ENCODE data around the gene USP34.

Gene USP34

DNA sequence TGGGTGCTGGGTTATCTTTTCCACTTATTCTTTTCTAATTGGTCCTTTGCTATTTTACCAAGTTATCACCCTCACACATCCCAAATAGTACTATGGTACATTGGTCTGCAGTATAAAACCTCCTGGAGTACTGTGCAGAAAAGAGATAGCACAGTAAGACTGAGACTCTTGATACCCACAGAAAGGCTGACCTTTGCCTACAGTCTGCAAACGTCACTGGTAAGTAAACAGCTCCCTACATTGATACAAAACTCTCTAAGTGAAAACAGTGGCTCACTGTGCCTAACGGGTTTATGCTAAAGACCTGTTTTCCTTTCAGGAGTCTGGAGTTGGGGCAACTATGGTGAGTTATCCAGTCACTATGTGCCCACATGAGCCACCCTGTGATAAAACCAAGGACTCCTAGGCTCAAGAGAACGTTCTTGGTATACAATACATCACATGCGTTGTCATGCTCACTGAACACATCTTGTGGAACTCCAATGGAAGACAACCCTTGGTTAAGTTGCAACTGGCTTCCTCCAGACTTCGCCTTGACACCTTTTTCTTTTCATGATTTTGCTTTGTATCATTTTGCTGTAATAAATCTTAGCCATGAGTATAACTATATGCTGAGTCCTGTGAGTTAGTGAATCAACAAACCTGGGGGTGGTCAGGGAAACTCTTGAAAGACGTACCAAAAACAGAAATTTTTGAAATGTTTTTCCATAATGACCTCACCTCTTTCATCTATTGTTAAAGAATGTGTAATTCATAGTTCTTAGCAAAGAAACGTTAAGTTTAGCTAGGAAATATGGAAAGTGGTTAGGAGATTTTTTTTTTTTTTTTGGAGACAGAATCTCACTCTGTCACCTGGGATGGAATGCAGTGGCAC lies 204.0 kb downstream of the USP34 start:
- Histone ChIP-seq H3K27me3 (replicated peaks; ENCODE audit: insufficient read depth, low read length) (no peaks in the 10 kb centered on the region), H3K9ac (ENCODE audit: low read length) (no peak overlapping the region), H4K20me1 (ENCODE audit: insufficient read depth, low read length) (no peaks in the 10 kb centered on the region), H2AFZ (ENCODE audit: low read length) (no peak overlapping the region), H3K4me1 (ENCODE audit: low read length) (no peaks in the 10 kb centered on the region), H3K27ac (ENCODE audit: low read length) (no peak overlapping the region), H3K9me2 (replicated peaks; ENCODE audit: insufficient read depth, low read length) (no peaks in the 10 kb centered on the region), H3F3A (ENCODE audit: insufficient read depth, low read length) (no peaks in the 10 kb centered on the region), H3K36me3 (replicated peaks; ENCODE audit: insufficient read depth, low read length) (no peaks in the 10 kb centered on the region; the same call in 1 of the 2 replicates), H3K9me3 (replicated peaks; ENCODE audit: insufficient read depth, low read length) (no peaks in the 10 kb centered on the region; the same call in 1 of the 2 replicates), H3K4me2 (ENCODE audit: low read depth, low read length) (no peak overlapping the region), H3K79me2 (ENCODE audit: low read length) (no peaks in the 10 kb centered on the region), H3K4me3 (ENCODE audit: low read length) (no peak overlapping the region)
- DNase-seq, result no peak
- TF ChIP-seq, protein P1, sequence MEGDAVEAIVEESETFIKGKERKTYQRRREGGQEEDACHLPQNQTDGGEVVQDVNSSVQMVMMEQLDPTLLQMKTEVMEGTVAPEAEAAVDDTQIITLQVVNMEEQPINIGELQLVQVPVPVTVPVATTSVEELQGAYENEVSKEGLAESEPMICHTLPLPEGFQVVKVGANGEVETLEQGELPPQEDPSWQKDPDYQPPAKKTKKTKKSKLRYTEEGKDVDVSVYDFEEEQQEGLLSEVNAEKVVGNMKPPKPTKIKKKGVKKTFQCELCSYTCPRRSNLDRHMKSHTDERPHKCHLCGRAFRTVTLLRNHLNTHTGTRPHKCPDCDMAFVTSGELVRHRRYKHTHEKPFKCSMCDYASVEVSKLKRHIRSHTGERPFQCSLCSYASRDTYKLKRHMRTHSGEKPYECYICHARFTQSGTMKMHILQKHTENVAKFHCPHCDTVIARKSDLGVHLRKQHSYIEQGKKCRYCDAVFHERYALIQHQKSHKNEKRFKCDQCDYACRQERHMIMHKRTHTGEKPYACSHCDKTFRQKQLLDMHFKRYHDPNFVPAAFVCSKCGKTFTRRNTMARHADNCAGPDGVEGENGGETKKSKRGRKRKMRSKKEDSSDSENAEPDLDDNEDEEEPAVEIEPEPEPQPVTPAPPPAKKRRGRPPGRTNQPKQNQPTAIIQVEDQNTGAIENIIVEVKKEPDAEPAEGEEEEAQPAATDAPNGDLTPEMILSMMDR (IDR thresholded peaks at IDR 0.05; ENCODE audit: low read length), result no peak
- TF ChIP-seq EZH2phosphoT487 (IDR thresholded peaks at IDR 0.05; ENCODE audit: low read length) (no peak), EZH2 (optimal IDR thresholded peaks at IDR 0.05; ENCODE audit: low read depth, low read length) (no peak)

DNA sequence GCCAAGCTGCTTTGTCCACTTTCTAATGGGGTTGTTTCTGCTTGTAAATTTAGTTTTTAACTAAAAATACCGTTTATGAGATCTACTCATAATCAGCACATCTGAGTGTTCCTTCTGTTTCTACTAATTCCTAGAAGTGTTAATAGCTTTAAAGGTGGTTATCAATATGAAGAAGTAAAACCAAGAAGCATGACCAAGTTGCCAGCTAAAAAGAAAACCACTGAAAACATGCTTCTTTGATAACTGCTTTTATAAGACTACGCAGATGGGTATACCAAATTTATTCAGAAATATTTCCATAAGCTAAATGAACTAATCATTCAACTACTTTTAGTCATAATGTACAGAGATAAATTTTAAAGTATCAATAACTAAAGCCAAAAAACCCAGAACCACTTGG lies 207.1 kb downstream of the USP34 start:
- Histone ChIP-seq H3K27me3 (replicated peaks; ENCODE audit: insufficient read depth, low read length) (no peaks in the 10 kb centered on the region), H3K9me2 (replicated peaks; ENCODE audit: insufficient read depth, low read length) (no peaks in the 10 kb centered on the region), H3K9ac (ENCODE audit: low read length) (no peak overlapping the region), H3K4me1 (ENCODE audit: low read length) (no peaks in the 10 kb centered on the region), H3F3A (ENCODE audit: insufficient read depth, low read length) (no peaks in the 10 kb centered on the region), H2AFZ (ENCODE audit: low read length) (no peak overlapping the region), H3K36me3 (replicated peaks; ENCODE audit: insufficient read depth, low read length) (no peaks in the 10 kb centered on the region; the same call in 1 of the 2 replicates), H3K4me2 (ENCODE audit: low read depth, low read length) (no peak overlapping the region), H4K20me1 (ENCODE audit: insufficient read depth, low read length) (no peaks in the 10 kb centered on the region), H3K9me3 (replicated peaks; ENCODE audit: insufficient read depth, low read length) (no peaks in the 10 kb centered on the region; the same call in 1 of the 2 replicates), H3K79me2 (ENCODE audit: low read length) (no peaks in the 10 kb centered on the region), H3K4me3 (ENCODE audit: low read length) (no peak overlapping the region), H3K27ac (ENCODE audit: low read length) (no peak overlapping the region)
- DNase-seq, result no peak
- TF ChIP-seq EZH2 (optimal IDR thresholded peaks at IDR 0.05; ENCODE audit: low read depth, low read length) (no peak), EZH2phosphoT487 (IDR thresholded peaks at IDR 0.05; ENCODE audit: low read length) (no peak)
- TF ChIP-seq, protein P1 (IDR thresholded peaks at IDR 0.05; ENCODE audit: low read length), result no peak

DNA sequence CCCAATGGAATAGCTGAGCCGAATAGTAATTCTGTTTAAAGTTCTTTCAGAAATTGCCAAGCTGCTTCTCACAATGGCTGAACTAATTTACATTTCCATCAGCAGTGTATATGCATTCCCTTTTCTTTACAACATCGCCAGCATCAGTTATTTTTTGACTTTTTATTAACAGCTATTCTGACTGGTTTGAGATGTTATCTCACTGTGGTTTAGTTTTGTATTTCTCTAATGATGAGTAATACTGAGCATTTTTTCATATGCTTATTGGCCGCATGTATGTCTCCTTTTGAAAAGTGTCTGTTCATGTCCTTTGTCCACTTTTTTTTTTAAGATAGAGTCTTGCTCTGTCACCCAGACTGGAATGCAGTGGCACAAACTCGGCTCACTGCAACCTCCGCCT lies 208.2 kb downstream of the USP34 start:
- no peak overlapping the region for H3K4me2 ChIP-seq (ENCODE audit: low read depth, low read length)
- no peaks in the 10 kb centered on the region for H3K36me3 ChIP-seq (replicated peaks; ENCODE audit: insufficient read depth, low read length)
- H3K9me2 ChIP-seq (replicated peaks; ENCODE audit: insufficient read depth, low read length), result no peaks in the 10 kb centered on the region
- no peaks in the 10 kb centered on the region for H4K20me1 ChIP-seq (ENCODE audit: insufficient read depth, low read length)
- H3F3A ChIP-seq (ENCODE audit: insufficient read depth, low read length), result no peaks in the 10 kb centered on the region
- no peak overlapping the region for H3K27ac ChIP-seq (ENCODE audit: low read length)
- DNase-seq, result no peak
- TF ChIP-seq EZH2phosphoT487 (IDR thresholded peaks at IDR 0.05; ENCODE audit: low read length), result no peak
- TF ChIP-seq, protein P1 (IDR thresholded peaks at IDR 0.05; ENCODE audit: low read length), result no peak
- TF ChIP-seq EZH2 (optimal IDR thresholded peaks at IDR 0.05; ENCODE audit: low read depth, low read length), result no peak
- H3K27me3 ChIP-seq (replicated peaks; ENCODE audit: insufficient read depth, low read length), result no peaks in the 10 kb centered on the region
- H3K4me1 ChIP-seq (ENCODE audit: low read length), result no peaks in the 10 kb centered on the region
- no peak overlapping the region for H2AFZ ChIP-seq (ENCODE audit: low read length)
- no peaks in the 10 kb centered on the region; the same call in 1 of the 2 replicates for H3K9me3 ChIP-seq (replicated peaks; ENCODE audit: insufficient read depth, low read length)
- H3K4me3 ChIP-seq (ENCODE audit: low read length), result no peak overlapping the region
- no peak overlapping the region for H3K9ac ChIP-seq (ENCODE audit: low read length)
- no peaks in the 10 kb centered on the region for H3K79me2 ChIP-seq (ENCODE audit: low read length)

Data from MM.1S (cell line).